HCEC 1CT (cell line): ENCODE results near the gene CAGE1.

Experiments used
- DNase-seq: peaks from one replicate; pipeline ENCODE4 v3.0.0-alpha.2; 2017

CAGE1 gene

GRCh38 chr6:7304821-7305220, 84.7 kb downstream of the CAGE1 start:
- no peak for DNase-seq

- no peak for DNase-seq
Measured at GRCh38 chr6:7301702-7302101, 87.8 kb downstream of the CAGE1 start.

GRCh38 chr6:7300926-7301325, 88.6 kb downstream of the CAGE1 start:
- no peak for DNase-seq

GRCh38 chr6:7298113-7298512, 91.4 kb downstream of the CAGE1 start:
- DNase-seq: no peak

GRCh38 chr6:7296602-7297001, 92.9 kb downstream of the CAGE1 start:
- no peak for DNase-seq

- no peak for DNase-seq
Measured at GRCh38 chr6:7295916-7296315, 93.6 kb downstream of the CAGE1 start.

- no peak for DNase-seq
Measured at GRCh38 chr6:7292596-7293255, 96.8 kb downstream of the CAGE1 start.

GRCh38 chr6:7290079-7290478, 99.5 kb downstream of the CAGE1 start:
- no peak for DNase-seq

- DNase-seq: no peak
Measured at GRCh38 chr6:7285416-7285815, 104.1 kb downstream of the CAGE1 start.

- DNase-seq: no peak
Measured at GRCh38 chr6:7283676-7284075, 105.9 kb downstream of the CAGE1 start.

GRCh38 chr6:7282097-7282906, 107.2 kb downstream of the CAGE1 start:
- DNase-seq: no peak
